ENCODE data around the gene TRAF2. TPM values are rescaled to one million over a fixed set of nuclear protein-coding genes. Genes with fewer than 3 reads are reported as not detected.

Gene TRAF2
- total and polyA plus RNA-seq, 9 of the 15 experiments (the other 6 are each of a cell fraction or from before 2014, with no cell fraction given) = 0.24 to 45.2 (median 18.0) TPM

DNA sequence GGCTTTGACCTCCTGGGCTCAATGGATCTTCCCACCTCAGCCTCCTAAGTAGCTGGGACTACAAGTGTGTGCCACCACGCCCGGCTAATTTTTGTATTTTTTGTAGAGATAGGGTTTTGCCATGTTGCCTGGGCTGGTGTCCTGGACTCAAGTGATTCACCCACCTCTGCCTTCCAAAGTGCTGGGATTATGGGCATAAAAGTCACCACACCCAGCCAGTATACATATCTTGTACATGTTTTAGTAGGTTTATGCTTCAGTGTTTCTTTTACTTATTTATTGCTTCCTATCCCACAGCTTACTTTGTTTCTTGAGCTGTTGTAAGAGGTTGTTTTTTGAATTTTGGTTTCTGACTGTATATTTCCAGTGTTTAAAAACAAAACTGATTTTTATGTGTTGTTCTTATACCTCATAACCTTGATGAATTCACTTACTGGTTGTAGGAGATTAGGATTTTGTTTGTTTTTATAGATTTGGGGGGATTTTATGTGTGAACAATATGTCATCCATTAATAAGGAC is 45.4 kb downstream of the TRAF2 start (continued):
- TF ChIP-seq ZNF518B (CRISPR knock-in tag; IDR thresholded peaks at IDR 0.05) = no peak
- no peak for TF ChIP-seq ZNF766 (CRISPR knock-in tag; conservative IDR thresholded peaks at IDR 0.05)
- no peak for TF ChIP-seq ZNF561 (CRISPR knock-in tag; conservative IDR thresholded peaks at IDR 0.05)
- no peak for TF ChIP-seq PTTG1 (tag; IDR thresholded peaks at IDR 0.05; ENCODE audit: low read depth)

GRCh38 chr9:136934277-136934676 is 48.0 kb downstream of the TRAF2 start:
- FAIRE-seq (no peak), DNase-seq (ENCODE audit: extremely low read depth in 1 of 4, low spot score in 3 of 4) (no peak), ATAC-seq (no peak)
- Histone ChIP-seq H3K9me1 (ENCODE audit: control insufficient read depth, insufficient read depth, low read length) (no peaks in the 10 kb centered on the region), H3K4me2 (ENCODE audit: insufficient read depth, low read length) (no peak overlapping the region), H3K9me3 (replicated peaks; ENCODE audit: control insufficient read depth, insufficient read depth, low read depth, low read length) (no peaks in the 10 kb centered on the region), H3K4me1 (replicated peaks in 1 of 2; ENCODE audit: control insufficient read depth in 2 of 2, insufficient read depth in 2 of 2, low read length in 2 of 2) (peaks cover 0 to 6% of the 10 kb centered on the region in 2 experiments; a peak in 1 of 5 replicates), H3K9ac (ENCODE audit: insufficient read depth in 1 of 2, low read depth in 2 of 2, low read length in 2 of 2) (no peak overlapping the region), H3K27ac (ENCODE audit: extremely low read depth, low read depth, low read length) (no peak overlapping the region), H4K20me1 (replicated peaks; ENCODE audit: control insufficient read depth, insufficient read depth, low read length) (no peaks in the 10 kb centered on the region), H3K79me2 (ENCODE audit: control insufficient read depth, insufficient read depth, low read length) (no peaks in the 10 kb centered on the region), H3K4me3 (no peak overlapping the region), H3K36me3 (ENCODE audit: control insufficient read depth, insufficient read depth, low read length) (peaks cover 44% of the 10 kb centered on the region; the same call in 2 of the 3 replicates), H2AFZ (ENCODE audit: low read depth, low read length) (no peak overlapping the region), H3K27me3 (ENCODE audit: control insufficient read depth in 2 of 2, insufficient read depth in 2 of 2, low read length in 2 of 2) (no peaks in the 10 kb centered on the region)
- in situ Hi-C loops (cut with MboI) = no loop called here
- POLR2A ChIA-PET = no interaction called here
- 84% methylated on average over 3 of the region's 3 CpGs for WGBS (ENCODE audit: insufficient coverage, low coverage, missing lambda C conversion rate)
- TF ChIP-seq JUN (IDR thresholded peaks at IDR 0.05; ENCODE audit: borderline replicate concordance, low read depth, low read length) = no peak
- TF ChIP-seq JUN (CRISPR knock-in tag; IDR thresholded peaks at IDR 0.05; ENCODE audit: borderline replicate concordance) = no peak
- no TSS peak for BruUV-seq (replicated peaks)
- intact Hi-C loops (cut with micrococcal nuclease) = no loop called here
- CTCF ChIA-PET (ENCODE audit: low intra/inter-chr PET ratio) = no interaction called here
